Measurements from ENCODE around the gene CDC7. TPM values are rescaled to one million over a fixed set of nuclear protein-coding genes. Genes with fewer than 3 reads are reported as not detected.
"Not testable (repeated sequence)": the region's sequence is repeated elsewhere in the genome, so short reads cannot be mapped to it uniquely, and the experiment has no call there.

Gene CDC7
- total RNA-seq, 1 donor from 2014 or later = 29.3 TPM

- DNase-seq = no peak
These were observed 10.7 kb downstream of the CDC7 start for GRCh38 chr1:91511386-91511785.

- DNase-seq = no peak
These were observed 12.5 kb downstream of the CDC7 start for GRCh38 chr1:91513160-91513559.

GRCh38 chr1:91513706-91514105 lies 13.1 kb downstream of the CDC7 start:
- no peak for DNase-seq

GRCh38 chr1:91515994-91516393 lies 15.3 kb downstream of the CDC7 start:
- no peak for DNase-seq

GRCh38 chr1:91516605-91517004 lies 16.0 kb downstream of the CDC7 start:
- DNase-seq = not testable (repeated sequence)

GRCh38 chr1:91519167-91519566 lies 18.5 kb downstream of the CDC7 start:
- not testable (repeated sequence) for DNase-seq

- DNase-seq = no peak
These were observed 20.4 kb downstream of the CDC7 start for GRCh38 chr1:91520942-91521507.

- no peak for DNase-seq
These were observed 22.8 kb downstream of the CDC7 start for GRCh38 chr1:91523482-91523881.

GRCh38 chr1:91526496-91526895 lies 25.8 kb downstream of the CDC7 start:
- DNase-seq = no peak

- no peak for DNase-seq
These were observed 26.7 kb downstream of the CDC7 start for GRCh38 chr1:91527266-91527765.

- no peak for DNase-seq
These were observed 27.1 kb downstream of the CDC7 start for GRCh38 chr1:91527781-91528180.

GRCh38 chr1:91529856-91530255 lies 29.2 kb downstream of the CDC7 start:
- DNase-seq = no peak

- DNase-seq = no peak
These were observed 32.8 kb downstream of the CDC7 start for GRCh38 chr1:91533361-91534024.

GRCh38 chr1:91535441-91535840 lies 34.8 kb downstream of the CDC7 start:
- no peak for DNase-seq

GRCh38 chr1:91537281-91537986 lies 36.8 kb downstream of the CDC7 start:
- no peak for DNase-seq

- DNase-seq = no peak
These were observed 37.3 kb downstream of the CDC7 start for GRCh38 chr1:91537987-91538304.

GRCh38 chr1:91540910-91541309 lies 40.3 kb downstream of the CDC7 start:
- no peak for DNase-seq

- DNase-seq = no peak
These were observed 41.4 kb downstream of the CDC7 start for GRCh38 chr1:91541918-91542533.

- no peak for DNase-seq
These were observed 45.1 kb downstream of the CDC7 start for GRCh38 chr1:91545506-91546300.

- DNase-seq = no peak
These were observed 45.6 kb downstream of the CDC7 start for GRCh38 chr1:91546301-91546581.

GRCh38 chr1:91546876-91547275 lies 46.2 kb downstream of the CDC7 start:
- no peak for DNase-seq

GRCh38 chr1:91548376-91549040 lies 47.9 kb downstream of the CDC7 start:
- DNase-seq = no peak
